HEK293 (cell line): Measurements from ENCODE around the gene ALLC.

Experiments used
- CTCF ChIA-PET: fragments of 350-600 bp; formaldehyde crosslinking; extraction: SDS; loops from one replicate; lab custom pipeline; 2021; ENCODE audit warnings: antibody characterized with exemption; lab: Yijun Ruan, JAX
- POLR2A ChIA-PET: fragments of 300-600 bp; formaldehyde crosslinking; extraction: SDS; loops from one replicate; lab custom pipeline; 2020; ENCODE audit warnings: antibody characterized with exemption, inconsistent platforms; lab: Yijun Ruan, JAX
- H3K27ac ChIP-seq: fragments of 200-500 bp; sonication (Bioruptor generic); 2 replicates; pipeline ENCODE4 v1.5.1; 2014; ENCODE audit warnings: low read depth, low read length, control low read depth, inconsistent platforms; ENCODE audit errors: extremely low read depth
- H3K36me3 ChIP-seq, 2 experiments: fragments of 200-500 bp in 1 of 2; sonication (Bioruptor generic) in 1 of 2; 1 replicate in 1 of 2; 2 replicates in 1 of 2; pipeline ENCODE4 v1.5.1; 2014 to 2017; ENCODE audit warnings: inconsistent platforms in 2 of 2, low read length in 2 of 2; ENCODE audit not compliant: control insufficient read depth in 2 of 2, insufficient read depth in 1 of 2
- H3K4me1 ChIP-seq: fragments of 200-500 bp; sonication (Bioruptor generic); 2 replicates; pipeline ENCODE4 v1.5.1; 2014; ENCODE audit warnings: mild to moderate bottlenecking, low read length, inconsistent platforms; ENCODE audit not compliant: control insufficient read depth, insufficient read depth
- H3K4me3 ChIP-seq: 2 replicates; pipeline ENCODE4 v1.5.1; 2011; ENCODE audit warnings: low read depth, mild to moderate bottlenecking, control low read depth, low read length, moderate library complexity
- H3K9me3 ChIP-seq: fragments of 200-500 bp; sonication (Bioruptor generic); 2 replicates; pipeline ENCODE4 v1.5.1; 2014; ENCODE audit warnings: low read depth, low read length, inconsistent platforms; ENCODE audit not compliant: control insufficient read depth, insufficient read depth
- CTCF ChIP-seq: fragments of 450-650 bp; formaldehyde crosslinking; IDR thresholded peaks from 2 replicates; pipeline ENCODE4 v1.5.1; 2016; ENCODE audit warnings: missing biosample characterization, missing genetic modification characterization
- FEZF1 ChIP-seq: fragments of 450-650 bp; formaldehyde crosslinking; IDR thresholded peaks from 2 replicates; pipeline ENCODE4 v1.5.1; 2016; ENCODE audit warnings: missing biosample characterization, missing genetic modification characterization
- GLI2 ChIP-seq: fragments of 450-650 bp; formaldehyde crosslinking; IDR thresholded peaks from 2 replicates; pipeline ENCODE4; 2017; ENCODE audit warnings: missing biosample characterization, missing genetic modification characterization, low read depth, borderline replicate concordance
- KLF1 ChIP-seq: fragments of 450-650 bp; formaldehyde crosslinking; IDR thresholded peaks from 2 replicates; pipeline ENCODE4 v1.5.1; 2016; ENCODE audit warnings: missing biosample characterization, missing genetic modification characterization
- YY2 ChIP-seq: fragments of 450-650 bp; formaldehyde crosslinking; IDR thresholded peaks from 2 replicates; pipeline ENCODE4 v1.5.1; 2016; ENCODE audit warnings: missing biosample characterization, missing genetic modification characterization
- ZBTB10 ChIP-seq: fragments of 450-650 bp; formaldehyde crosslinking; IDR thresholded peaks from 2 replicates; pipeline ENCODE4 v1.5.1; 2016; ENCODE audit warnings: missing biosample characterization, missing genetic modification characterization
- ZBTB8A ChIP-seq: fragments of 450-650 bp; formaldehyde crosslinking; IDR thresholded peaks from 2 replicates; pipeline ENCODE4 v1.5.1; 2016; ENCODE audit warnings: missing biosample characterization, missing genetic modification characterization
- ZNF174 ChIP-seq: fragments of 450-650 bp; formaldehyde crosslinking; IDR thresholded peaks from 2 replicates; pipeline ENCODE4 v1.5.0; 2017; ENCODE audit warnings: missing biosample characterization, mild to moderate bottlenecking, missing genetic modification characterization
- ZNF214 ChIP-seq: fragments of 450-650 bp; formaldehyde crosslinking; IDR thresholded peaks from 2 replicates; pipeline ENCODE4 v1.5.1; 2017; ENCODE audit warnings: missing biosample characterization, mild to moderate bottlenecking, missing genetic modification characterization, borderline replicate concordance
- ZNF292 ChIP-seq: fragments of 450-650 bp; formaldehyde crosslinking; IDR thresholded peaks from 2 replicates; pipeline ENCODE4 v1.5.1; 2016; ENCODE audit warnings: low read depth, missing biosample characterization, missing genetic modification characterization, borderline replicate concordance
- ZNF302 ChIP-seq: fragments of 450-650 bp; formaldehyde crosslinking; IDR thresholded peaks from 2 replicates; pipeline ENCODE4 v1.5.1; 2016; ENCODE audit warnings: missing biosample characterization, missing genetic modification characterization, low read depth
- ZNF37A ChIP-seq: fragments of 450-650 bp; IDR thresholded peaks from 2 replicates; pipeline ENCODE4 v1.5.1; 2018; ENCODE audit warnings: missing biosample characterization, missing genetic modification characterization
- ZNF398 ChIP-seq: fragments of 450-650 bp; formaldehyde crosslinking; IDR thresholded peaks from 2 replicates; pipeline ENCODE4 v1.5.1; 2017; ENCODE audit warnings: missing biosample characterization, missing genetic modification characterization
- ZNF514 ChIP-seq: fragments of 450-650 bp; formaldehyde crosslinking; IDR thresholded peaks from 2 replicates; pipeline ENCODE4 v1.5.1; 2016; ENCODE audit warnings: missing biosample characterization, missing genetic modification characterization
- ZNF548 ChIP-seq: fragments of 450-650 bp; formaldehyde crosslinking; IDR thresholded peaks from 2 replicates; pipeline ENCODE4 v1.5.1; 2016; ENCODE audit warnings: missing biosample characterization, missing genetic modification characterization
- ZNF561 ChIP-seq: fragments of 450-650 bp; IDR thresholded peaks from 2 replicates; pipeline ENCODE4 v1.5.1; 2018; ENCODE audit warnings: missing biosample characterization, missing genetic modification characterization, borderline replicate concordance
- ZNF624 ChIP-seq: fragments of 450-650 bp; formaldehyde crosslinking; IDR thresholded peaks from 2 replicates; pipeline ENCODE4 v1.5.1; 2017; ENCODE audit warnings: missing biosample characterization, missing genetic modification characterization
- ZNF830 ChIP-seq: fragments of 450-650 bp; IDR thresholded peaks from 2 replicates; pipeline ENCODE4 v1.5.0; 2018; ENCODE audit warnings: missing biosample characterization, missing genetic modification characterization, low read depth, mild to moderate bottlenecking, moderate library complexity
- ZSCAN30 ChIP-seq: fragments of 450-650 bp; IDR thresholded peaks from 2 replicates; pipeline ENCODE4 v1.5.1; 2018; ENCODE audit warnings: missing biosample characterization, mild to moderate bottlenecking, missing genetic modification characterization, moderate library complexity
- TF ChIP-seq, protein P1 (sequence below): fragments of 450-650 bp; formaldehyde crosslinking; IDR thresholded peaks from 2 replicates; pipeline ENCODE4 v1.5.1; 2016; ENCODE audit warnings: missing biosample characterization, missing genetic modification characterization

Gene ALLC

GRCh38 chr2:3741867-3742602 lies 84.0 kb downstream of the ALLC start (continued):
- TF ChIP-seq, protein P1, sequence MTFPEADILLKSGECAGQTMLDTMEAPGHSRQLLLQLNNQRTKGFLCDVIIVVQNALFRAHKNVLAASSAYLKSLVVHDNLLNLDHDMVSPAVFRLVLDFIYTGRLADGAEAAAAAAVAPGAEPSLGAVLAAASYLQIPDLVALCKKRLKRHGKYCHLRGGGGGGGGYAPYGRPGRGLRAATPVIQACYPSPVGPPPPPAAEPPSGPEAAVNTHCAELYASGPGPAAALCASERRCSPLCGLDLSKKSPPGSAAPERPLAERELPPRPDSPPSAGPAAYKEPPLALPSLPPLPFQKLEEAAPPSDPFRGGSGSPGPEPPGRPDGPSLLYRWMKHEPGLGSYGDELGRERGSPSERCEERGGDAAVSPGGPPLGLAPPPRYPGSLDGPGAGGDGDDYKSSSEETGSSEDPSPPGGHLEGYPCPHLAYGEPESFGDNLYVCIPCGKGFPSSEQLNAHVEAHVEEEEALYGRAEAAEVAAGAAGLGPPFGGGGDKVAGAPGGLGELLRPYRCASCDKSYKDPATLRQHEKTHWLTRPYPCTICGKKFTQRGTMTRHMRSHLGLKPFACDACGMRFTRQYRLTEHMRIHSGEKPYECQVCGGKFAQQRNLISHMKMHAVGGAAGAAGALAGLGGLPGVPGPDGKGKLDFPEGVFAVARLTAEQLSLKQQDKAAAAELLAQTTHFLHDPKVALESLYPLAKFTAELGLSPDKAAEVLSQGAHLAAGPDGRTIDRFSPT, result no peak
- TF ChIP-seq ZNF830 (tag by site-specific recombination) (no peak), ZNF174 (tag by site-specific recombination) (no peak), ZNF398 (tag by site-specific recombination) (no peak), ZNF624 (no peak), ZBTB10 (no peak), ZNF561 (tag by site-specific recombination) (no peak)

- no peak overlapping the region for H3K27ac ChIP-seq
- H3K4me3 ChIP-seq, result no peak overlapping the region
- no peaks in the 10 kb centered on the region for H3K4me1 ChIP-seq
- H3K9me3 ChIP-seq, result no peaks in the 10 kb centered on the region
- CTCF ChIA-PET, result interaction anchor here (0.6 kb wide), 1 partner anchor 440 kb away, joined by 3 read pairs; no protein-coding TSS in a partner anchor
- TF ChIP-seq KLF1 (no peak), ZNF302 (no peak), ZNF548 (tag by site-specific recombination) (no peak), ZSCAN30 (tag by site-specific recombination) (no peak), ZNF292 (tag by site-specific recombination) (no peak)
- no peaks in the 10 kb centered on the region for H3K36me3 ChIP-seq
- POLR2A ChIA-PET, result no interaction called here
Measured at GRCh38 chr2:3742743-3743508, 84.9 kb downstream of the ALLC start.

- Histone ChIP-seq H3K9me3 (no peaks in the 10 kb centered on the region), H3K4me1 (no peaks in the 10 kb centered on the region), H3K27ac (no peak overlapping the region), H3K4me3 (no peak overlapping the region), H3K36me3 (no peaks in the 10 kb centered on the region)
- POLR2A ChIA-PET, result no interaction called here
- CTCF ChIA-PET, result interaction anchor here (0.6 kb wide), 1 partner anchor 441 kb away, joined by 3 read pairs; no protein-coding TSS in a partner anchor
- TF ChIP-seq YY2 (tag by site-specific recombination) (no peak), CTCF (tag by site-specific recombination) (no peak), ZNF292 (tag by site-specific recombination) (no peak), ZNF514 (tag by site-specific recombination) (no peak), ZBTB8A (tag by site-specific recombination) (no peak), ZNF214 (tag by site-specific recombination) (no peak), ZNF37A (tag by site-specific recombination) (no peak), KLF1 (no peak), GLI2 (tag by site-specific recombination) (no peak), FEZF1 (tag by site-specific recombination) (no peak)
Measured at GRCh38 chr2:3743951-3744555, 86.1 kb downstream of the ALLC start.
